ENCODE measurements around the gene IL3RA. TPM values are rescaled to one million over a fixed set of nuclear protein-coding genes. Genes with fewer than 3 reads are reported as not detected.
"Not testable (repeated sequence)": the region's sequence is repeated elsewhere in the genome, so short reads cannot be mapped to it uniquely, and the experiment has no call there.

IL3RA gene
- total RNA-seq, 2 donors from 2014 or later, result 2.1 to 6.7 TPM

DNA sequence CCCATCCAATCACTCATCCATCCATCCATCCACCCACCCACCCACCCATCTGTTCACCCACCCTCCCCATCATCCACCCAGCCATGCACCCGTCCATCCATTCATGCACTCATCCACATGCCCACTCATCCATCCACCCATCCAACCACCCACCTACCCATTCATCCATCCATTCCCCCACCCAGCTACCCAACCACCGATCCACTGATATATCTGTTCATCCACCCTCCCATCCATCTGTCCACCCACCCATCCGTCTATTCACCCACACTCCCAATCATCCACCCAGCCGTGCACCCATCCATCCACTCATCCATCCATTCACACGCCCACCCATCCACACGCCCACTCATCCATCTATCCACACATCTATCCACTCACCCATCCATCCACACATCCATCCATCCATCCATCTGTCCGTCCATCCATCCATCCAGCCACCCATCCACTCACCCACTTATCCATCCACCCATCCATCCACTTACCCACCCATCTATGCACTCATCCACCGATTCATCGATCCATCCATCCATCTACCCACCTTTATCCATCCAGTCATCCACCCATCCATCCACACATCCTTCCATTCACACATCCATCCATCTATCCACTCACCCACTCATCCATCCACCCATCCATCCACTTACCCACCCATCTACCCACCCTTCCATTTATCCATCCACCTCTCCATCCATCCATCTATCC is 87.7 kb downstream of the IL3RA start:
- Histone ChIP-seq H3K4me3 (no peak overlapping the region), H3K9me3 (no peaks in the 10 kb centered on the region), H3K36me3 (peaks cover 3% of the 10 kb centered on the region), H3K4me1 (no peaks in the 10 kb centered on the region), H3K27me3 (no peaks in the 10 kb centered on the region), H3K9ac (ENCODE audit: low read depth in 2 of 2, low read length in 2 of 2) (no peak overlapping the region), H3K27ac (no peak overlapping the region)
- TF ChIP-seq CTCF (IDR thresholded peaks at IDR 0.05), result no peak
- intact Hi-C loops (cut with DNase I), result no loop called here
- no peak for DNase-seq

- H3K36me3 ChIP-seq, result peaks cover 3% of the 10 kb centered on the region
- H3K27me3 ChIP-seq, result no peaks in the 10 kb centered on the region
- H3K9me3 ChIP-seq, result no peaks in the 10 kb centered on the region
- no peak for TF ChIP-seq CTCF (IDR thresholded peaks at IDR 0.05)
- intact Hi-C loops (cut with DNase I), result no loop called here
- H3K27ac ChIP-seq, result no peak overlapping the region
- H3K4me1 ChIP-seq, result no peaks in the 10 kb centered on the region
- no peak overlapping the region for H3K9ac ChIP-seq (ENCODE audit: low read depth in 2 of 2, low read length in 2 of 2)
- DNase-seq, result no peak
- H3K4me3 ChIP-seq, result no peak overlapping the region
Measured at GRCh38 chrX:1425381-1425780, 88.8 kb downstream of the IL3RA start.

DNA sequence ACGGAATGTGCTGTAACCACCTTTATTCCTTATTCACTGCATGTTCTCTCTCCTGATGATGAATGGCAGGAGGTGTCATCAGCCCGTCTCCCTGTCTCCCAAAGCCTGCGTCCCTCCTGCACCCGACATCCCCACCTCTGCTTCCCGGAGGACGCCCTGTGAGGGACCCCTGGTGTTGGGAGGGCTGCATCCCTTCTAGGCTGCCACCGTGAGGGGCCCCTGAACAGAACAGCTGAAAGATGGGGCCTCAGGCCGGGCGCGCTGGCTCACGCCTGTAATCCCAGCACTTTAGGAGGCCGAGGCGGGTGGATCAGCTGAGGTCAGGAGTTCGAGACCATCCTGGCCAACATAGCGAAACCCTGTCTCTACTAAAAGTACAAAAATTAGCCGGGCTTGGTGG is 89.7 kb downstream of the IL3RA start:
- H3K27me3 ChIP-seq; H3K4me1 ChIP-seq; H3K27ac ChIP-seq; intact Hi-C loops (cut with DNase I); H3K4me3 ChIP-seq; H3K9ac ChIP-seq (ENCODE audit: low read depth in 2 of 2, low read length in 2 of 2); H3K9me3 ChIP-seq; DNase-seq; H3K36me3 ChIP-seq: not testable (repeated sequence)

DNA sequence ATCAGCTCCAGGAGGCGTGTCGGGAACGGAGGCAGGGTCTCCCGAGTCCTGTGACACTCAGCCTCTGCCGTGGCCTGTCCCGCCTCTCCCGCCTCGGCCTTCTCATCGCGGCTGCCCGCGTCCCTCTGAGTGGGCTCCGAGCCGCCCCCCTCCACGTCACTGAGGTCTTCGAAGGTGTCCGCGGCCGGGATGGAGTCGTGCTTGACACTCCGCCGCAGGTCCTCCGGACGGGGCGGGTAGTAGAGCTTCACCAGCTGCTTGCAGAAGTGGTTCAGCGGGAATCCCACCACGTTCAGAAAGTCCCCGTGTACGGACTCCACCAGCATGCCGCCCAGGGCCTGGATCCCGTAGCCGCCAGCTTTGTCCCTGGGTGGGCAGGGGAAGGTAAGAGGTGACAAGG is 91.2 kb downstream of the IL3RA start:
- Histone ChIP-seq H3K27ac (no peak overlapping the region), H3K9me3 (no peaks in the 10 kb centered on the region), H3K27me3 (no peaks in the 10 kb centered on the region), H3K36me3 (peaks cover 3% of the 10 kb centered on the region), H3K4me3 (no peak overlapping the region), H3K9ac (ENCODE audit: low read depth in 2 of 2, low read length in 2 of 2) (no peak overlapping the region), H3K4me1 (no peaks in the 10 kb centered on the region)
- no peak for TF ChIP-seq CTCF (IDR thresholded peaks at IDR 0.05)
- intact Hi-C loops (cut with DNase I), result no loop called here
- DNase-seq, result no peak

DNA sequence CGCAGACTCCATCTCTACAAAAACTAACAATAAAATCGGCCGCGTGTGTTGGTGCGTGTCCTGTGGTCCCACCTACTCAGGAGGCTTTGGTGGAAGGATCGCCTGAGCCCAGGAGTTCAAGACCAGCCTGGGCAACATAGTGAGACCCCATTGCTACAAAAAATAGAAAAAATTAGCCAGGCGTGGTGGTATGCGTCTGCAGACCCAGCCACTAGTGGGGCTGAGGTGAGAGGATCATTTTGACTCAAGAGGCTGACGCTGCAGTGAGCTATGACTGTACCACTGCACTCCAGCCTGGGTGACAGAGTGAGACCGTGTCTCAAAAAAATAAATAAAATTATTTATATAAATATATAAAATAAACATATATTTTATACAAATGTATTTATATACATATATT is 93.9 kb downstream of the IL3RA start:
- Histone ChIP-seq H3K36me3 (peaks cover 1% of the 10 kb centered on the region), H3K27me3 (no peaks in the 10 kb centered on the region), H3K4me3 (no peak overlapping the region), H3K4me1 (no peaks in the 10 kb centered on the region), H3K9me3 (no peaks in the 10 kb centered on the region), H3K27ac (no peak overlapping the region), H3K9ac (ENCODE audit: low read depth in 2 of 2, low read length in 2 of 2) (no peak overlapping the region)
- no peak for TF ChIP-seq CTCF (IDR thresholded peaks at IDR 0.05)
- DNase-seq, result no peak
- intact Hi-C loops (cut with DNase I), result no loop called here

Small RNA genes within 50 kb of the gene (microRNA-seq; reads per million reads assigned to microRNA genes)
- not detected for gene MIR3690

Other genes starting within 250 kb of the IL3RA start
- gene CRLF2, start 124.1 kb upstream of the IL3RA start, total RNA-seq, result under 1 TPM in 1 of 2 donors, not detected in 1; 0.32 TPM
- gene CSF2RA, start 68.0 kb upstream of the IL3RA start, total RNA-seq, result 1 to 10 TPM; 1.5 to 4.4 TPM
- gene SLC25A6, start 55.3 kb downstream of the IL3RA start, total RNA-seq, result 100 to 1,000 TPM; 419 to 474 TPM
- gene ASMTL, start 116.1 kb downstream of the IL3RA start, total RNA-seq, result 10 to 100 TPM; 17.4 to 21.6 TPM
- 1 to 10 TPM; 1.3 TPM for gene P2RY8, start 200.4 kb downstream of the IL3RA start, total RNA-seq